ENCODE measurements around the gene BANP.
"Not testable (repeated sequence)": the region's sequence is repeated elsewhere in the genome, so short reads cannot be mapped to it uniquely, and the experiment has no call there.

DNA sequence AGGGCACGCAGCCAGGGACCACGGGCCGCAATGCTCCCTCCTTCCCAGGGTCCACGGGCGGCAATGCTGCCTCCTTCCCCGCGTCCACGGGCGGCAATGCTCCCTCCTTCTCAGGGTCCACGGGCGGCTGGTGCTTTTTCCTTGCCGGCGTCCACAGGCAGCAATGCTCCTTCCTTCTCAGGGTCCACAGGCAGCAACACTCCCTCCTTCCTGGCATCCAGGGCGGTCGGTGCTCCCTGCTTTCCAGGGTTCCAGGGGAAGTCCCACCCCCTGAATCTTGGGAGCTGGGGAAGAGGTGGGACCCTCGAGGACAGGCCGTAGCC lies 143.0 kb downstream of the BANP start:
- TF ChIP-seq ZNF384 (IDR thresholded peaks at IDR 0.05); BHLHE40 (IDR thresholded peaks at IDR 0.05; ENCODE audit: borderline replicate concordance); ELF4 (IDR thresholded peaks at IDR 0.05); HDGF (IDR thresholded peaks at IDR 0.05; ENCODE audit: borderline replicate concordance); ARNT (IDR thresholded peaks at IDR 0.05); L3MBTL2 (conservative IDR thresholded peaks at IDR 0.05); FOXA1 (IDR thresholded peaks at IDR 0.05); SP1 (IDR thresholded peaks at IDR 0.05); FOXM1 (IDR thresholded peaks at IDR 0.05; ENCODE audit: borderline replicate concordance); CTBP1 (IDR thresholded peaks at IDR 0.05; ENCODE audit: borderline replicate concordance); SUZ12 (IDR thresholded peaks at IDR 0.05); PKNOX1 (IDR thresholded peaks at IDR 0.05): not testable (repeated sequence)

All from HEK293T (cell line).